Bone marrow (tissue), 2 donors: ENCODE measurements around the gene PTPRE.
"Not testable (repeated sequence)": the region's sequence is repeated elsewhere in the genome, so short reads cannot be mapped to it uniquely, and the experiment has no call there.

Experiments
- DNase-seq, 2 donors: peaks; one replicate each; lab custom pipeline; 2025; lab: John Stamatoyannopoulos, UW

The PTPRE gene

GRCh38 chr10:128074589-128074988, 167.7 kb downstream of the PTPRE start:
- DNase-seq, result no peak

GRCh38 chr10:128077155-128077875, 170.4 kb downstream of the PTPRE start:
- DNase-seq, result no peak

- DNase-seq, result no peak
These were observed 171.4 kb downstream of the PTPRE start for GRCh38 chr10:128078136-128078969.

DNA sequence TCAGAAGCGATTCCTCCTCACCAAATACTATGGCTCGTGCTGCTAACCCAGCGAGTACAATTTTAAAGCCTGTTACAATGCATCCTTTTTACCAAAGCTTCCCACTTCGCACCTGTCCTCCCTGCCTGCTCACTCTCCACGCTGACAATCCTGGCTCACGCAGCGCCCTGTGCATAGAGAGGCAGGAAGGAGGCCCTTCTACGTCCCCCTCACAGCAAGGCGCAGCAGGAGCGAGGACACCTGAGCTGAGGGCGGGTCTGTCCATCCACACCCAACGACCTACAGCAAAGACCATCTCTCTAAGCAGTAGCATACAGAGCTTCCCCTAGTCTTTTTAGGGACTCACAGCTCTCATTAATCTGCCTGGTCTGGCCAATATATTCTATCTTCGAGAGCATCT, 173.3 kb downstream of the PTPRE start:
- DNase-seq, result no peak

DNA sequence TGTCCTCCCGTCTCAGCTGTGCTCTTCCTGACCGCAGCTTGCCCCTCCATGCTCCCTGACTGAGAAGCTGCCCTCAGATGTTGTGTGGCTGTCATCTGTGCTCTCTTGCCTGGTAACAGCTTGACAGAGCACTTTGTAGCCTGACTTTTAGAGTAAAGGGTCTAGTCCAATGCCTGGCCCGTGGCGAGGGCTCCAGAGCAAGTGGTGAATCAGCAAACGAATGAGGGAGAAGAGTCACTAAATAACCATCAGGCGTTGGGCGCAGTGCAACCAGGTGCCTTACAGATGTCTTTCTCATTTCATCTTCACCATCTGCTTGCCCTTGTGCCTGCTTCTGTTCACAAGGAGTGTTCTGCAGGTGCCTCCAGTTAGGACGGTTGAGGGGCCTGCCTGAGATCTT, 173.7 kb downstream of the PTPRE start:
- DNase-seq, result no peak

GRCh38 chr10:128081222-128081621, 174.3 kb downstream of the PTPRE start:
- no peak for DNase-seq

GRCh38 chr10:128081720-128082119, 174.8 kb downstream of the PTPRE start:
- no peak for DNase-seq

DNA sequence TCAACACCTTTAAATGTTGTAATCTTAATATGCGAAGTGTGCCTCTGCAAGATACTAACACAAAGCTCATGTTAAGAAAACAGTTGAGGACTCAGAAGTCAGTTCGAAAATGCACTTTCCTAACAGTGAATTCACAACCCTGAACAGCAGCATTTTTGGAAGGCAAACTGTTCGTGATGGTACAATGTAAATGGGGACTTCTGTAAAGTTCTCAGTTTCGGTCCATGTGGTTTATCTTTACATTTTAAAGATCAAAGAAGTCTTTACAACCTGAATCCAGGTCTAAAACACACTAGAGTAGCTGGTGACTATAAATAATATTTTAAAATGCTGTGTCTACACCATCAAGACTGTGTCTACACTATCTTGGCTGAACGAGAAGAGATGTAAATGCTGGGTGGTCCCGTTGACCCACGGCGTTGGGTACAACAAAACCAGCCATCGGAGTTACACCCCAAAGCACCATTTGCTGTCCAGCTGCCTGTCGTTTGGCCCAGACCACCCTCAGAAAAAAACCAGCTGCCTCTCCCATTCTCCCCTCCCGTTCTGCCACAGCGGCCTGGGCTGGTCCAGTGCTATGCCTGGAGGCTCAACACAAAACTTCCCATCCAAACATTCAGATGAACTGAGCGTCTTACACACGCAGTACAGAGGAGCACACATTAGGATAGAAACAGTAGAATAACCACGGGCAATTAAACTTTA, 176.4 kb downstream of the PTPRE start:
- no peak for DNase-seq

DNA sequence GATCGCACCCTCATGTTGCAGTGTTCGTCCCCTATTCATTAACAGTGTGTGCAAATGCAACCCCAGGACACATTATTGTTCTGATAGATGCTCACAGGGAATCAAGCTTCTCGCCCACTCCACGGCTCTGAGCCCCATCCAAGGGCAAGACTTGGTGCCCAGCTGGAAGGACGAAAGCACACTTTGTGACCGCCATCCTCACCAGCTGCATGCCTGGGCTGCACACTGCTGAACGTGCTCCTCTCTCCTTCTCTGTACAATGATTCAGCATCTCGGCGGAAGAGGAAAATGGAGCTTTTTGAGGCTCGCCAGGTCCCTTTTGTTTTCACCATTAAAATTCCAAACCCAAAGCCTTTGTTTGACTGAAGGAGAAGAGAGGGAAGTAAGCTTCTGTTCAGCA, 177.5 kb downstream of the PTPRE start:
- no peak for DNase-seq

GRCh38 chr10:128084991-128085390, 178.1 kb downstream of the PTPRE start:
- DNase-seq, result no peak

DNA sequence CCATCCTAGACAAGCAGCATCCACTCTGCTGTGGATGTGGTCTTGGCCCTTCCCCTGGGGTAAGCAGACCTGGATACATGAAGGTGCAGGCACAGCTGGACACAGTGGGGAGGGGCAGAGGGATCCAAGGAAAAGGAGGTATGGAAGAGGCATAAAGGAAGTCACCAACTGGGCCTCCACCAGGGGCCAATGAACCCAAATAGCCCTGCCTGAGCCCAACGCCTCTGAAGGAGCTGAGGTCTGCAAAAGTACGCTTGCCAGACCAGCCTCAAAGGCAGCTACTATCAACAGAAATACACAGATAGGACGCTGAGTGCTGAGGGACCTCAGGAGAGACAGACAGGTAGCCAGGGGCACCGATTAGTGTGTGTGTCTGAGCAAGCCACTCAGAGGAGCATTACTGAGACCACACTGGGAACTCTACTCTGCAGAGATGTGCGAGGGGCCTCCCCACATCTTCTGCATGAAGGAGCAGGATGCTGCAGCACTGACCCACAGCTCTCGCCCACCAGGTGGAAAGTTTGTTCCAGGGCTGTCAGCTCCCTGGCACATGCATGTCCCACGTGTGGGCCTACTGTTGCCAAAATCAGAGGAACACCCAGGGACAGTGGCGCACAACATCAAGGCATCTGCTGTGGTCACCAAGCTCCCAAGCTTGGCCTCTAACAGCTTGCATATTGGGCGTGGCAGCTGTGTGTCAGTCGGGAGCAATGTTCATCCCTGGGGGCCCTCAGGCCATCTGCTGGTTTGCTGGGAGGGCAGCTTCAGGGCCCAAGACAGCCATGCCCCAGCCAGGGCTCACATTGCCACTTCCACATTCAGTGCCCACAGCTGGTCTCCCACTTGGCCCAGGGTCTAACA, 179.3 kb downstream of the PTPRE start:
- no peak for DNase-seq

- DNase-seq, result no peak
These were observed 180.4 kb downstream of the PTPRE start for GRCh38 chr10:128087146-128087883.

DNA sequence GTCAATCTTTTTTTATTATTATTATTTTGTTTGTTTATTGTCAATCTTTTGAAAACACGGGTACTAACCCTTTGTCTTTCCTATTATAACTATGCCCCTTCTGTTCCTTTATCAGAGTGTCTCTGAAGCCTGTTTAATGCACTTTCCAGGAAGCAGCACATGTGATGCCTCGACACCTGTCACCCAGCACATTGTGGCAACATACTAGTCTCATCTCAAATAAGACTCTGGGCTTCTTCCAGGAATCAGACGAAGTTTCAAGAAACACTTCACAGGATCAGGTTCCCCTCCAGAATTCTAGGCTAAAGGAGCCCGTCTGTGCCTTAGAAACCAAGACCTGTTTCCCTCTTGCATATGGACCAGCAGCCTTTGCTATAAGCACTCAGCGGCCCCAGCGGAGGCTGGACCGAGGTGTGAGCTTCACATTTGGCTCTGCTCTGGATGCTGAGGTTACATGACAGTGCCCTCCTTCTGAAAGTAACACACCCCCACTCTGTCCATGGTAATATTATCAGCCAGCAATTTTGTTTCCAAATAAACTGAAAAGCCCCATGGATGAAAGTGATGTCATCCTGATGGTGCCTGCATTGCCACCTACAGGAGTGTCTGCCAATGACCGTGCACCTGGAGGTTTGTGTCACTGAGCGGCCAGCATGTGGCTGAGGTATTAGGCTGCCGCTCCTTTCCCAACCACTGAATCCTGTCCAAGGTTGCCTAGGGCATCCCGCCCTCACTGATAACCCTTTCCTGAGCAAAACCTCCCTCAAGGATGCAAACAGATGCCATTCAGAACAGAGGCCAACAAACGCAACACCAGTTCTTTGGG, 181.2 kb downstream of the PTPRE start:
- no peak for DNase-seq

DNA sequence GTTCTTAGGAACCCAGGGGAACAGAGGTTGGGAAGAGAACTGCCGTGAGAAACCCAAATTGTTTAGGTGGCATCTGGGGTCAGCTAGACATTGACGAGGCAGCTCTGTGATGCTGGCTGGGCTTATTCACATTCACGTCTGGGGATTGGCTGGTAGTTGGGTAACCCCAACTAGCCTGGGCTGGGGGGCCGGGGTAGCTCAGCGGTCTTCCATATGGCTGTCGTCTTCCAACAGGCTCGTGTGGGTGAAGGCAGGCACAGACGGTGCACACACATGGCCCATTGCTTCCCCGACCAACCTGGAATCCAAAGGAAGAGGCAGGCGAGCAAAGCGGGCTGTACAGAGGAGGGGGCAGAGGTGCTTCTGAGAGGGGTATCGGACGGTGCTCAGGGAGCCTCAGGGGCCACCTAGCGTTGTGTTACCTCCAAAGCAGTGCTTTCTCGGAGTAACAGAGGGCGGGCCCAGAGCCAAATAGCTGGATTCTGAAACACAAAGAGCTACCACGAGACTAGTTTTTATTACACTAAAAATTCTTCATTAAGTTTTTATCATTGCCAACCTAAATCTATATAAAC, 184.8 kb downstream of the PTPRE start:
- no peak for DNase-seq

GRCh38 chr10:128092454-128092853, 185.6 kb downstream of the PTPRE start:
- no peak for DNase-seq

DNA sequence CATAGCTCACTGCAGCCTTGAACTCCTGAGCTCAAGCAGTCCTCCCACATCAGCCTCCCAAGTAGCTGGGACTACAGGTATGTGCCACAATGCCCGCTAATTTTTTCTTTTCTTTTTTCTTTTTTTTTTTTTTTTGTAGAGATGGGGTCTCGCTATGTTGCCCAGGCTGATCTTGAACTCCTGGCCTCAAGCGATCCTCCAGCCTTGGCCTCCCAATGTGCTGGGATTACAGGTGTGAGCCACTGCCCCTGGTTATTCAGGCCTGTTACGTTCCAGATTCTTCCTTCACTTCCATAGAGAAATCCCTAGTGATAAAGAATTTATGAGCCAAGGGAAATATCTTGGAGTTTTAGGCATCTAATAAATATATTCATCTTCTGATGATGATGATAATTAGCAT, 187.7 kb downstream of the PTPRE start:
- not testable (repeated sequence) for DNase-seq

GRCh38 chr10:128095027-128095752, 188.3 kb downstream of the PTPRE start:
- no peak for DNase-seq

- no peak for DNase-seq
These were observed 189.0 kb downstream of the PTPRE start for GRCh38 chr10:128095753-128096469.
